ENCODE results near the gene SEMA3E. TPM values are rescaled to one million over a fixed set of nuclear protein-coding genes. Genes with fewer than 3 reads are reported as not detected.
A peak's percentile ranks its signal among the peaks of the same experiment; 100 is the strongest.

SEMA3E gene
- total RNA-seq, 1 experiment from 2014 or later: 3.6 TPM

- ATAC-seq (peak; percentile 80), DNase-seq (peak; percentile 49)
- BruUV-seq (replicated peaks): no TSS peak
- H3K36me3 ChIP-seq (ENCODE audit: low read depth, low read length): no peaks in the 10 kb centered on the region
- ChIA-PET POLR2A (ENCODE audit: unreplicated experiment) (no interaction called here), CTCF (no interaction called here)
- H3K4me3 ChIP-seq (ENCODE audit: low read length): no peak overlapping the region
- no peaks in the 10 kb centered on the region for H4K20me1 ChIP-seq (ENCODE audit: low read length)
- no peak overlapping the region for H3K27ac ChIP-seq (ENCODE audit: low read length)
- H3K9ac ChIP-seq (ENCODE audit: low read length): no peak overlapping the region
- peaks cover 14% of the 10 kb centered on the region for H3K4me1 ChIP-seq (ENCODE audit: insufficient read depth, low read length)
- no peaks in the 10 kb centered on the region for H3K9me2 ChIP-seq (replicated peaks; ENCODE audit: low read length)
- no peaks in the 10 kb centered on the region for H3F3A ChIP-seq (ENCODE audit: low read length, unreplicated experiment)
- TF ChIP-seq CTCF (conservative IDR thresholded peaks at IDR 0.05; ENCODE audit: low read depth, low read length): no peak
- no peak for TF ChIP-seq EZH2 (IDR thresholded peaks at IDR 0.05; ENCODE audit: low read length, unreplicated experiment)
- no peak for TF ChIP-seq EZH2phosphoT487 (IDR thresholded peaks at IDR 0.05; ENCODE audit: borderline replicate concordance, low read length)
- intact Hi-C loops (cut with micrococcal nuclease): no loop called here
- no peaks in the 10 kb centered on the region for H3K27me3 ChIP-seq (ENCODE audit: low read length)
- H3K79me2 ChIP-seq (ENCODE audit: low read length): no peaks in the 10 kb centered on the region
- no peaks in the 10 kb centered on the region for H3K9me3 ChIP-seq (ENCODE audit: low read length)
- H3K4me2 ChIP-seq (ENCODE audit: low read length): no peak overlapping the region
- no peak overlapping the region for H2AFZ ChIP-seq (ENCODE audit: low read length)
These were observed 116.7 kb downstream of the SEMA3E start for GRCh38 chr7:83532219-83532618.

GRCh38 chr7:83531766-83532165, 117.2 kb downstream of the SEMA3E start:
- H3K27me3 ChIP-seq (ENCODE audit: low read length): no peaks in the 10 kb centered on the region
- H3K27ac ChIP-seq (ENCODE audit: low read length): no peak overlapping the region
- CTCF ChIA-PET: no interaction called here
- no peak overlapping the region for H3K4me3 ChIP-seq (ENCODE audit: low read length)
- H3K4me1 ChIP-seq (ENCODE audit: insufficient read depth, low read length): peaks cover 14% of the 10 kb centered on the region
- no peaks in the 10 kb centered on the region for H3K9me2 ChIP-seq (replicated peaks; ENCODE audit: low read length)
- H3K36me3 ChIP-seq (ENCODE audit: low read depth, low read length): no peaks in the 10 kb centered on the region
- H3K9me3 ChIP-seq (ENCODE audit: low read length): no peaks in the 10 kb centered on the region
- no peaks in the 10 kb centered on the region for H4K20me1 ChIP-seq (ENCODE audit: low read length)
- no peak overlapping the region for H3K4me2 ChIP-seq (ENCODE audit: low read length)
- H3K9ac ChIP-seq (ENCODE audit: low read length): no peak overlapping the region
- BruUV-seq (replicated peaks): no TSS peak
- H3F3A ChIP-seq (ENCODE audit: low read length, unreplicated experiment): no peaks in the 10 kb centered on the region
- POLR2A ChIA-PET (ENCODE audit: unreplicated experiment): no interaction called here
- no peak for ATAC-seq
- no peak for DNase-seq
- no peaks in the 10 kb centered on the region for H3K79me2 ChIP-seq (ENCODE audit: low read length)
- intact Hi-C loops (cut with micrococcal nuclease): no loop called here
- no peak overlapping the region for H2AFZ ChIP-seq (ENCODE audit: low read length)
- TF ChIP-seq EZH2 (IDR thresholded peaks at IDR 0.05; ENCODE audit: low read length, unreplicated experiment) (no peak), EZH2phosphoT487 (IDR thresholded peaks at IDR 0.05; ENCODE audit: borderline replicate concordance, low read length) (no peak), CTCF (conservative IDR thresholded peaks at IDR 0.05; ENCODE audit: low read depth, low read length) (no peak)

GRCh38 chr7:83528925-83529423, 120.0 kb downstream of the SEMA3E start:
- Histone ChIP-seq H3K27me3 (ENCODE audit: low read length) (no peaks in the 10 kb centered on the region), H3K36me3 (ENCODE audit: low read depth, low read length) (no peaks in the 10 kb centered on the region), H3K4me2 (ENCODE audit: low read length) (no peak overlapping the region), H3K9me2 (replicated peaks; ENCODE audit: low read length) (no peaks in the 10 kb centered on the region), H3K9ac (ENCODE audit: low read length) (no peak overlapping the region), H4K20me1 (ENCODE audit: low read length) (no peaks in the 10 kb centered on the region), H3K4me1 (ENCODE audit: insufficient read depth, low read length) (peaks cover 20% of the 10 kb centered on the region), H3K9me3 (ENCODE audit: low read length) (no peaks in the 10 kb centered on the region), H3K27ac (ENCODE audit: low read length) (no peak overlapping the region), H3F3A (ENCODE audit: low read length, unreplicated experiment) (no peaks in the 10 kb centered on the region), H3K79me2 (ENCODE audit: low read length) (no peaks in the 10 kb centered on the region), H2AFZ (ENCODE audit: low read length) (no peak overlapping the region), H3K4me3 (ENCODE audit: low read length) (no peak overlapping the region)
- BruUV-seq (replicated peaks): no TSS peak
- ChIA-PET CTCF (no interaction called here), POLR2A (ENCODE audit: unreplicated experiment) (no interaction called here)
- DNase-seq: no peak
- no peak for TF ChIP-seq CTCF (conservative IDR thresholded peaks at IDR 0.05; ENCODE audit: low read depth, low read length)
- TF ChIP-seq EZH2 (IDR thresholded peaks at IDR 0.05; ENCODE audit: low read length, unreplicated experiment): no peak
- no peak for TF ChIP-seq EZH2phosphoT487 (IDR thresholded peaks at IDR 0.05; ENCODE audit: borderline replicate concordance, low read length)
- intact Hi-C loops (cut with micrococcal nuclease): no loop called here
- no peak for ATAC-seq

Measured in PC-3 (cell line).